Spleen (tissue), 7 donors: ENCODE results near the gene CRIP2.

Experiments used
- POLR2A ChIP-seq, 3 donors: fragments of 450-650 bp; IDR thresholded peaks; one replicate each; pipeline ENCODE4 v1.5.1; 2017; ENCODE audit warnings: antibody characterized with exemption in 3 of 3, mild to moderate bottlenecking in 1 of 3
- POLR2AphosphoS5 ChIP-seq, 3 donors: sonication (generic); formaldehyde crosslinking; IDR thresholded peaks; one replicate each; pipeline ENCODE4 v1.5.1; 2017; ENCODE audit warnings: antibody characterized with exemption in 3 of 3
- TF ChIP-seq, protein P1 (sequence below), 11 experiments: fragments of 200-600 bp in 7 of 11; fragments of 450-650 bp in 4 of 11; sonication (generic) in 4 of 11; IDR thresholded peaks in 8 of 11; conservative IDR thresholded peaks in 3 of 11; 1 replicate in 7 of 11; 2 replicates in 4 of 11; pipeline versions ENCODE4 v1.4.0 to v1.8.0; 2016 to 2021; ENCODE audit warnings: antibody characterized with exemption in 11 of 11, inconsistent platforms in 4 of 11, mild to moderate bottlenecking in 1 of 11
- donor health status: DM: no; HTN: no; CAD: no; lungs with moderate emphysema.
- donor health status: DM: no; HTN: no; CAD: no.
- donor health status: DM: no; HTN: no; CAD: no.

DNA sequence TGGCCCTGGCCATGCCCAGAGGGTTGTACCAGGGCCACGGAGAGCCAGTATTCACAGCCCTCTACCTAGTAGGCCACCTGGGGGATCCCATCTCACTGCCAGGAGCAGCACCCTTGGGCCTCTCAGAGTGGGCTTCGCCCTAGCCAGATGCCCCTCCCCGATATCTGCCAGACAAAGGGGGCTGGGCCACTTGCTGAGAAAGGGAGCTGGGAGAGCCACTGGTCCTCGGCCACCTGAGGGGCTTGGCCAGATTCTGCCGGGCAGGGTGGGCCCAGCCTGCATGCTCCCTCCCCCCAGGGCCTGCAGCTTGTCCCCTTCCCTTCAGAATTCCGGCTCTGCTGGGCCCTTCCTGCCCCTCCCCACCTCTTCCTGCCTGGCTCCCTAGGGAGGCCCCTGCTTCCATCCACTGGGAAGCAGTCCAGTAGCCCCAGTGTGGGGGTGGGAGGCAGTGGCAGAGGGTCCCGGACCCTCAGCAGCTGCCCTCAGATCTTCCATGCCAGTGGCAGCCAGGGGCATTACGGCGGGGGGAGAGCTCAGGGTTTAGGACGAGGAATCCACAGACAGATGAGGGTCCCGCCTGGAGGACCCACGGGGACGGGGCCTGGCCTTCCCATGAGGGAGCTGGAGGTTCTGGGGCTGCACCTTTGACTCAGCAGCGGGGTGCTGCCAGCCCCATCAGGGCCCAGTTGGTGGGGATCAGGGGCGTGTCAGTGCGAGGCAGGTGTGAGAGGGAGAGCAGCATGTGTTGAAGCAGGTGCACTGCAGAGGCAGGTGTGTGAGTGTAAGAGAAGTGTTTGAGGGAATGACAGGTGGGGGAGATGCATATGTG, 2.4 kb downstream of the CRIP2 start:
- TF ChIP-seq, protein P1, sequence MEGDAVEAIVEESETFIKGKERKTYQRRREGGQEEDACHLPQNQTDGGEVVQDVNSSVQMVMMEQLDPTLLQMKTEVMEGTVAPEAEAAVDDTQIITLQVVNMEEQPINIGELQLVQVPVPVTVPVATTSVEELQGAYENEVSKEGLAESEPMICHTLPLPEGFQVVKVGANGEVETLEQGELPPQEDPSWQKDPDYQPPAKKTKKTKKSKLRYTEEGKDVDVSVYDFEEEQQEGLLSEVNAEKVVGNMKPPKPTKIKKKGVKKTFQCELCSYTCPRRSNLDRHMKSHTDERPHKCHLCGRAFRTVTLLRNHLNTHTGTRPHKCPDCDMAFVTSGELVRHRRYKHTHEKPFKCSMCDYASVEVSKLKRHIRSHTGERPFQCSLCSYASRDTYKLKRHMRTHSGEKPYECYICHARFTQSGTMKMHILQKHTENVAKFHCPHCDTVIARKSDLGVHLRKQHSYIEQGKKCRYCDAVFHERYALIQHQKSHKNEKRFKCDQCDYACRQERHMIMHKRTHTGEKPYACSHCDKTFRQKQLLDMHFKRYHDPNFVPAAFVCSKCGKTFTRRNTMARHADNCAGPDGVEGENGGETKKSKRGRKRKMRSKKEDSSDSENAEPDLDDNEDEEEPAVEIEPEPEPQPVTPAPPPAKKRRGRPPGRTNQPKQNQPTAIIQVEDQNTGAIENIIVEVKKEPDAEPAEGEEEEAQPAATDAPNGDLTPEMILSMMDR (IDR thresholded peaks at IDR 0.05 in 8 of 11, conservative IDR thresholded peaks at IDR 0.05 in 3 of 11) = no peak
- TF ChIP-seq POLR2A (IDR thresholded peaks at IDR 0.05) (no peak), POLR2AphosphoS5 (IDR thresholded peaks at IDR 0.05) (no peak)
